HEK293T (cell line): ENCODE data around the gene CALCOCO2.

Source experiments
- CTCF ChIA-PET: fragments of 350-600 bp; formaldehyde crosslinking; extraction: SDS; loops from one replicate; lab custom pipeline; 2021; ENCODE audit warnings: antibody characterized with exemption, inconsistent platforms; lab: Yijun Ruan, JAX
- POLR2A ChIA-PET: fragments of 350-600 bp; formaldehyde crosslinking; extraction: SDS; loops from one replicate; lab custom pipeline; 2020; ENCODE audit warnings: antibody characterized with exemption, inconsistent platforms; lab: Yijun Ruan, JAX
- DNase-seq: peaks from one replicate; pipeline ENCODE4 v3.0.0; 2012; ENCODE audit warnings: mixed read lengths; ENCODE audit errors: extremely low spot score
- ARNT ChIP-seq: fragments of 450-650 bp; IDR thresholded peaks from 2 replicates; pipeline ENCODE4 v1.6.1; 2017; ENCODE audit warnings: mild to moderate bottlenecking
- BHLHE40 ChIP-seq: fragments of 450-650 bp; IDR thresholded peaks from 2 replicates; pipeline ENCODE4 v1.6.1; 2016; ENCODE audit warnings: mild to moderate bottlenecking, moderate library complexity, borderline replicate concordance
- CTBP1 ChIP-seq: fragments of 450-650 bp; IDR thresholded peaks from 2 replicates; pipeline ENCODE4 v1.6.1; 2016; ENCODE audit warnings: borderline replicate concordance
- ELF4 ChIP-seq: fragments of 450-650 bp; IDR thresholded peaks from 2 replicates; pipeline ENCODE4 v1.6.1; 2017; ENCODE audit warnings: antibody characterized with exemption
- FOXA1 ChIP-seq: fragments of 450-650 bp; IDR thresholded peaks from 2 replicates; pipeline ENCODE4 v1.6.1; 2016; ENCODE audit warnings: mild to moderate bottlenecking
- FOXK2 ChIP-seq: fragments of 450-650 bp; IDR thresholded peaks from 2 replicates; pipeline ENCODE4 v1.6.1; 2016; ENCODE audit warnings: mild to moderate bottlenecking
- FOXM1 ChIP-seq: fragments of 450-650 bp; IDR thresholded peaks from 2 replicates; pipeline ENCODE4 v1.6.1; 2017; ENCODE audit warnings: mild to moderate bottlenecking, borderline replicate concordance
- HDGF ChIP-seq: fragments of 450-650 bp; IDR thresholded peaks from 2 replicates; pipeline ENCODE4 v1.6.1; 2017; ENCODE audit warnings: antibody characterized with exemption, borderline replicate concordance
- L3MBTL2 ChIP-seq: fragments of 450-650 bp; conservative IDR thresholded peaks from 2 replicates; pipeline ENCODE4 v1.6.1; 2016; ENCODE audit warnings: mild to moderate bottlenecking
- LEF1 ChIP-seq: fragments of 450-650 bp; IDR thresholded peaks from 2 replicates; pipeline ENCODE4 v1.6.1; 2017; ENCODE audit warnings: mild to moderate bottlenecking, borderline replicate concordance
- NFRKB ChIP-seq: fragments of 450-650 bp; IDR thresholded peaks from 2 replicates; pipeline ENCODE4 v1.6.1; 2016; ENCODE audit warnings: mild to moderate bottlenecking, moderate library complexity
- SP1 ChIP-seq: fragments of 450-650 bp; IDR thresholded peaks from 2 replicates; pipeline ENCODE4 v1.6.1; 2017
- SUZ12 ChIP-seq: fragments of 450-650 bp; IDR thresholded peaks from 2 replicates; pipeline ENCODE4 v1.6.1; 2016; ENCODE audit warnings: mild to moderate bottlenecking
- TARDBP ChIP-seq: fragments of 450-650 bp; IDR thresholded peaks from 2 replicates; pipeline ENCODE4 v1.6.1; 2016
- ZNF384 ChIP-seq: fragments of 450-650 bp; IDR thresholded peaks from 2 replicates; pipeline ENCODE4 v1.6.1; 2016
- TF ChIP-seq, protein P1 (sequence below): fragments of 450-650 bp; IDR thresholded peaks from 2 replicates; pipeline ENCODE4 v1.6.1; 2016

CALCOCO2 gene

DNA sequence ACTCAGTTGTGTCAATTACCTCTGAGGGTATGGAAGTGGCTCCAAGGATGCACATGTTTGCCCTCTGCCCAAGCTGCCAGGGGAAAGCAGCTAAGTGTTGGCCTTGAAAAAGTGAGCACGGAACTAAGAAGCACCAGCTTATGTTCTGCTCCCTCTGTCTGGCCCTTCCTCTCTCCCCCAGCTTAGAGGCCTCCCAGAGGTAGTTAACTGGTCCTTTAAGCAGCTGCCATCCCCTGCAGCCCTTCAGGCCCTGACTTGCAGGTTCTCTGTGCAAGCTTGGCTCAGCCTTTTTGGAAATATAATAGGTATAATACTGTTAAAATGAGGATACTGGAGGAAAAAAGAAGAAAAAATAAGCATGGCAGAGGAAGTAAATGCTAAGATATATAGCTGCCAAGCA lies 70.4 kb downstream of the CALCOCO2 start:
- TF ChIP-seq NFRKB (no peak), HDGF (no peak), FOXA1 (no peak), BHLHE40 (no peak), L3MBTL2 (no peak), ARNT (no peak), FOXM1 (no peak), TARDBP (no peak), CTBP1 (no peak), SP1 (no peak), SUZ12 (no peak), ZNF384 (no peak), LEF1 (no peak), FOXK2 (no peak), ELF4 (no peak)
- TF ChIP-seq, protein P1, sequence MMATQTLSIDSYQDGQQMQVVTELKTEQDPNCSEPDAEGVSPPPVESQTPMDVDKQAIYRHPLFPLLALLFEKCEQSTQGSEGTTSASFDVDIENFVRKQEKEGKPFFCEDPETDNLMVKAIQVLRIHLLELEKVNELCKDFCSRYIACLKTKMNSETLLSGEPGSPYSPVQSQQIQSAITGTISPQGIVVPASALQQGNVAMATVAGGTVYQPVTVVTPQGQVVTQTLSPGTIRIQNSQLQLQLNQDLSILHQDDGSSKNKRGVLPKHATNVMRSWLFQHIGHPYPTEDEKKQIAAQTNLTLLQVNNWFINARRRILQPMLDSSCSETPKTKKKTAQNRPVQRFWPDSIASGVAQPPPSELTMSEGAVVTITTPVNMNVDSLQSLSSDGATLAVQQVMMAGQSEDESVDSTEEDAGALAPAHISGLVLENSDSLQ: no peak
- DNase-seq: no peak
- ChIA-PET CTCF (no interaction called here), POLR2A (interaction anchor here (1.2 to 6.0 kb wide), 2 partner anchors 8 to 96 kb away, joined by 3 to 45 read pairs; partner anchors contain the start of genes ATP5MC1 and IGF2BP1)

DNA sequence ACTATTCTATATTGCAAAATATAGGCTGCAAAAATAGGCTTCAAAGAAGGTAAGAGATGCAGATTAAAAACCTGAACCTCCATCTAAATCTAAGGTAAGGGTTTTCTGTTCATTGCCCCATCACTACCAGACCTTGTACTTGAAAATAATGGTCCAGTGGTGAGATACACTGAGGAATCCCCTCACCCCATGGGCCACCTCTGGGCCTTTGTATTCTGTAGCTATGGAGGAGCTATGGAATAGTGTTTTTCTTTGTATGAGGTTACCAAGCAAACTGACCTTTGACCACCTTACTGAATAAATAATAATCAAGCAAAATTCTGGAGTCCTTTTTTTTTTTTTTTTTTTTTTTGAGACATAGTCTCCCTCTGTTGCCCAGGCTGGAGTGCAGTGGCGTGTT lies 72.6 kb downstream of the CALCOCO2 start:
- no peak for TF ChIP-seq TARDBP
- no peak for TF ChIP-seq ARNT
- no peak for TF ChIP-seq BHLHE40
- no peak for TF ChIP-seq ZNF384
- no peak for TF ChIP-seq FOXA1
- TF ChIP-seq ELF4: no peak
- CTCF ChIA-PET: no interaction called here
- no peak for DNase-seq
- POLR2A ChIA-PET: interaction anchor here (6.0 kb wide), 1 partner anchor 10 kb away, joined by 45 read pairs; the partner anchor contains the start of gene ATP5MC1

DNA sequence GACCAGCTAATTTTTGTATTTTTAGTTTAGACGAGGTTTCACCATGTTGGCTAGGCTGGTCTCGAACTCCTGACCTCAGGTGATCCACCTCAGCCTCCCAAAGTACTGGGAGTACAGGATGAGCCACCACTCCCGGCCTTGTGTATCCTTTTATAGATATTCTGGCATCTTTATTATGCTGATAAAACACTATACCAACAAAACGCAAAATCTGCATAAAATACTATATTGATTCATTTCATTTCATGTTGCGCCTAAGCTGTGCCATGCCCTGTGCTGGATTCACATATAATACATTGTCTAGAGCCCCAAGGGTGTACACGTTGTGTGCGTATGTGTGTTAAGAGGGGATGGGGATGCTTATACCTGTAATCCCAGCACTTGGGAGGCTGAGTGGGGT lies 73.6 kb downstream of the CALCOCO2 start:
- ChIA-PET POLR2A (interaction anchor here (0.6 to 6.0 kb wide), 2 partner anchors 11 to 92 kb away, joined by 3 to 45 read pairs; partner anchors contain the start of gene ATP5MC1), CTCF (no interaction called here)
- TF ChIP-seq ELF4 (no peak), LEF1 (no peak), BHLHE40 (no peak), FOXM1 (no peak), HDGF (no peak), NFRKB (no peak), FOXK2 (no peak), ARNT (no peak)
- DNase-seq: no peak

DNA sequence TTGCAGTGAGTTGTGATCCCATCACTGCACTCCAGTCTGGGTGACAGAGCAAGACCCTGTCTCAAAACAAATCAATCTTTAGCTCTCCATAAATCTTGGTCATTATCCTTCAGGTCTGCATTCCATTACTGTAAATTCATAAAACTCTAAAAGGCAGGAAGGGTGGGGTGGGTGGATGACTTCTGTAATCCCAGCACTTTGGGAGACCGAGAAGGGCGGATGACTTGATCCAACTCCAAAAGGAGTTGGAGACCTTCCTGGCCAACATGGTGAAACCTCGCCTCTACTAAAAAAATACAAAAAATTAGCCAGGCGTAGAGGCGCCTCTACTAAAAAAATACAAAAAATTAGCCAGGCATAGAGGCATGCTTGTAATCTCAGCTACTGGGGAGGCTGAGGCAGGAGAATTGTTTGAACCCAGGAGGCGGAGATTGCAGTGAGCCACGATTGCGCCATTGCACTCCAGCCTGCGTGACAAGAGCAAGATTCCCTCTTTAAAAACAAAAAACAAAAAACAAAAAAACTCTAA lies 75.2 kb downstream of the CALCOCO2 start:
- POLR2A ChIA-PET: interaction anchor here (6.0 kb wide), 1 partner anchor 13 kb away, joined by 45 read pairs; the partner anchor contains the start of gene ATP5MC1

DNA sequence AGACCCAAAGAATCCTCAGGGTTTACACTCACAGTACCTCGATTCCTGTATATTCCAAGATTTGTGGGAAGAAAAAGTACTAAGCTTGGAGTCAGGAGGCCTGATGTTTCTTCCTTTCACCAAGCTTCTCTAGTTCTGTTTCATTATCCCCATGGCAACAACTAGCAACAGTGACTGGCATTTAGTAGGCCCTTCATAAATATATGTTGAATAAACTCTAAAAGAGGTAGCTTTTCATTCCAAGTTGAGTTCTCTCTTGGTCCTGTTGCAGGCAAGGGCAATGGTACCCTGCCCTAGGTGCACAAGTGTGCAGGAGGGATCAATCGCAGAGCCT lies 76.8 kb downstream of the CALCOCO2 start:
- DNase-seq: no peak
- ChIA-PET CTCF (no interaction called here), POLR2A (interaction anchor here (0.7 to 3.1 kb wide), 7 partner anchors 10 to 283 kb away, joined by 3 to 59 read pairs (median 5); partner anchors contain the start of genes ATP5MC1, HOXB13 and SNF8)
- 0 out of 2 replicates have a peak, but pooled peaks have one; percentile 18 for TF ChIP-seq L3MBTL2
- TF ChIP-seq ARNT: no peak

More for the DNA sequence above, 75.2 kb downstream of the CALCOCO2 start:
- TF ChIP-seq SP1 (no peak), SUZ12 (no peak), L3MBTL2 (no peak), CTBP1 (no peak)
- CTCF ChIA-PET: no interaction called here
- DNase-seq: no peak

DNA sequence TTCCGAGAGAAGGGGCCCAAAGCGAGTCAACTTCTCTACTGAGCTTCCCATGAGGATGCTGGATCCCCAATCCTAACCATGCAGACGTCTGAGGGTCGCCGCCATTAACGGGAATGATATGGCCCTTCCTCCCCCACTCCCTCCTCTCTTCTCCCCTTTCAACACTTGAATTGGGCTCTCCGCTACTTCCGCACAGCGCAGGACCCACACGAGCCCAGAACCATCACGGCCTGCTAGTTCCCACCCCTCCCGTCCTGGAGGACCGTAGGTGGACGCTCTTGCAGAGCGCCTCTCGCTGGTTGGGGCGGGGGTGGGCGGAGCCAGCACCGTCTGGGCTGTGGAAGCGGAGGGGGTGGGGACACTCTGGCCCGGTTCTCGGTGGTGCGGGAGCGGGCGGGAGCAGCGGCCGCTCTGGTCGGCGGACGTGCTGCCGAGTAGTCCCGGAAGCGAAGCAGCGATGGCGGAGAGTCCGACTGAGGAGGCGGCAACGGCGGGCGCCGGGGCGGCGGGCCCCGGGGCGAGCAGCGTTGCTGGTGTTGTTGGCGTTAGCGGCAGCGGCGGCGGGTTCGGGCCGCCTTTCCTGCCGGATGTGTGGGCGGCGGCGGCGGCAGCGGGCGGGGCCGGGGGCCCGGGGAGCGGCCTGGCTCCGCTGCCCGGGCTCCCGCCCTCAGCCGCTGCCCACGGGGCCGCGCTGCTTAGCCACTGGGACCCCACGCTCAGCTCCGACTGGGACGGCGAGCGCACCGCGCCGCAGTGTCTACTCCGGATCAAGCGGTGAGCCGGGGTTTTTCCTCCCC lies 77.4 kb downstream of the CALCOCO2 start, which contains the start of gene UBE2Z:
UBE2Z (plus strand) TSS at position 361 of the 797 bp plus-strand sequence; CDS start at position 458, 97 bp downstream.
- TF ChIP-seq ZNF384: no peak
- TF ChIP-seq ELF4: peak; percentile 71
- TF ChIP-seq ARNT: no peak
- TF ChIP-seq BHLHE40: no peak
- no peak for TF ChIP-seq LEF1
- no peak for TF ChIP-seq NFRKB
- TF ChIP-seq, protein P1: no peak
- no peak for TF ChIP-seq TARDBP
- no peak for TF ChIP-seq FOXK2
- no peak for TF ChIP-seq CTBP1
- no peak for TF ChIP-seq SUZ12
- no peak for TF ChIP-seq FOXA1
- TF ChIP-seq FOXM1: 0 out of 2 replicates have a peak, but pooled peaks have one; percentile 18
- TF ChIP-seq L3MBTL2: no peak
- peak; percentile 73; the same call in 1 of the 2 replicates for TF ChIP-seq HDGF
- TF ChIP-seq SP1: no peak
- POLR2A ChIA-PET: interaction anchor here (0.7 to 3.1 kb wide), 9 partner anchors 11 to 283 kb away, joined by 3 to 59 read pairs (median 4); partner anchors contain the start of genes ATP5MC1, HOXB13 and SNF8
- DNase-seq: peak; percentile 95
- CTCF ChIA-PET: interaction anchor here (0.6 kb wide), 1 partner anchor 103 kb away, joined by 3 read pairs; no protein-coding TSS in a partner anchor
